Liver (tissue), 3 donors: Measurements from ENCODE around the gene RBMS3.

Experiments used
- CTCF ChIP-seq: fragments of 150-350 bp; IDR thresholded peaks from 2 replicates; pipeline ENCODE4 v1.5.1; 2017; ENCODE audit warnings: improper control_type of control experiment, low read depth, low read length; ENCODE audit not compliant: missing input control
- EGR1 ChIP-seq, 2 donors: IDR thresholded peaks; 2 replicates each; pipeline ENCODE4 v1.6.1; 2016 to 2018; ENCODE audit warnings: antibody characterized with exemption in 2 of 2, low read depth in 2 of 2
- FOXA1 ChIP-seq: IDR thresholded peaks from 2 replicates; pipeline ENCODE4 v1.6.1; 2016; ENCODE audit warnings: antibody characterized with exemption
- GABPA ChIP-seq, 2 donors: IDR thresholded peaks in 1 of 2; conservative IDR thresholded peaks in 1 of 2; 2 replicates each; pipeline ENCODE4 v1.6.1; 2016; ENCODE audit warnings: antibody characterized with exemption in 2 of 2, mild to moderate bottlenecking in 1 of 2, moderate library complexity in 1 of 2
- JUND ChIP-seq, 2 donors: IDR thresholded peaks; 2 replicates each; pipeline ENCODE4 v1.6.1; 2016; ENCODE audit warnings: antibody characterized with exemption in 2 of 2
- MAX ChIP-seq: IDR thresholded peaks from 2 replicates; pipeline ENCODE4 v1.6.1; 2016; ENCODE audit warnings: antibody characterized with exemption
- RAD21 ChIP-seq, 2 donors: IDR thresholded peaks; 2 replicates each; pipeline ENCODE4 v1.6.1; 2016; ENCODE audit warnings: antibody characterized with exemption in 2 of 2, mild to moderate bottlenecking in 2 of 2
- REST ChIP-seq: IDR thresholded peaks from 2 replicates; pipeline ENCODE4 v1.6.1; 2016; ENCODE audit warnings: antibody characterized with exemption, mild to moderate bottlenecking
- RXRA ChIP-seq, 2 donors: IDR thresholded peaks; 2 replicates each; pipeline ENCODE4 v1.6.1; 2017 to 2018; ENCODE audit warnings: antibody characterized with exemption in 2 of 2, mild to moderate bottlenecking in 1 of 2
- SP1 ChIP-seq: IDR thresholded peaks from 2 replicates; pipeline ENCODE4 v1.6.1; 2018; ENCODE audit warnings: antibody characterized with exemption, mild to moderate bottlenecking
- TAF1 ChIP-seq: conservative IDR thresholded peaks from 2 replicates; pipeline ENCODE4 v1.6.1; 2016; ENCODE audit warnings: antibody characterized with exemption, mild to moderate bottlenecking
- ZBTB33 ChIP-seq: IDR thresholded peaks from 2 replicates; pipeline ENCODE4 v1.6.1; 2016; ENCODE audit warnings: antibody characterized with exemption
- donor health status: healthy.
- donor health status: healthy.

GRCh38 chr3:29557825-29558224 lies 277.0 kb downstream of the RBMS3 start:
- TF ChIP-seq CTCF (no peak), RXRA (IDR thresholded peaks at IDR 0.05) (no peak), JUND (IDR thresholded peaks at IDR 0.05) (no peak), GABPA (IDR thresholded peaks at IDR 0.05 in 1 of 2, conservative IDR thresholded peaks at IDR 0.05 in 1 of 2) (no peak), ZBTB33 (no peak), REST (no peak), RAD21 (IDR thresholded peaks at IDR 0.05) (no peak), MAX (no peak), FOXA1 (no peak), TAF1 (no peak), SP1 (no peak), EGR1 (IDR thresholded peaks at IDR 0.05; ENCODE audit: low read depth in 2 of 2) (no peak)
